ENCODE data around the gene TRIM62. TPM values are rescaled to one million over a fixed set of nuclear protein-coding genes. Genes with fewer than 3 reads are reported as not detected.

TRIM62 gene
- polyA plus RNA-seq, 2 of the 4 experiments (the other 2 are of a cell fraction): 0.79 to 1.5 TPM

DNA sequence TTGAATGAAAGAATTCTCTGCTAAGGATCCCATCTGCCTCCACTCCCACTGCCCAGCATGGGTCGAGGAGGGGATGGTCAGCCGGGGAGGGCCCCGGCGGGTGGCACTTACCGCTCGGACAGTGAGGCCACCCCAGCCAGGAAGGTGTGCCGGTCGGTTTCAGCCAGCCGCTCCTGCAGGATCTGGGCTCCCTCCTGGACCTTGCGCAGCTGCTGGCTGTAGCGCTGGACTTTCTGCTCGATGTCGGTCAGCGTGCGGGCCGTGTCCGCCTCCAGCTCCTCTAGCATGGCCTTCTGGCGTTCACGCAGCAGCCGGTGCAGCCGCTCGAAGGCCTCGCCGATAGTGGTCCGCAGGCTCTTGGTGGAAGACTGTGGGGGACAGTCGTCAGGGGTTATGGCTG lies 22.3 kb downstream of the TRIM62 start:
- TF ChIP-seq POLR2A (IDR thresholded peaks at IDR 0.05; ENCODE audit: low read length) (no peak), POLR2AphosphoS2 (conservative IDR thresholded peaks at IDR 0.05; ENCODE audit: low read length) (no peak), MAZ (IDR thresholded peaks at IDR 0.05; ENCODE audit: borderline replicate concordance, low read depth, low read length) (no peak), SREBF2 (IDR thresholded peaks at IDR 0.05) (no peak), TFCP2L1 (CRISPR knock-in tag; IDR thresholded peaks at IDR 0.05) (no peak), NFE2L2 (conservative IDR thresholded peaks at IDR 0.05; ENCODE audit: low read length) (no peak), FOSB (CRISPR knock-in tag; IDR thresholded peaks at IDR 0.05) (no peak), HDAC2 (IDR thresholded peaks at IDR 0.05) (no peak), ZSCAN20 (CRISPR knock-in tag; IDR thresholded peaks at IDR 0.05) (no peak), NR3C1 (IDR thresholded peaks at IDR 0.05) (no peak), ZC3H11A (IDR thresholded peaks at IDR 0.05) (no peak)
- TF ChIP-seq, protein P1, sequence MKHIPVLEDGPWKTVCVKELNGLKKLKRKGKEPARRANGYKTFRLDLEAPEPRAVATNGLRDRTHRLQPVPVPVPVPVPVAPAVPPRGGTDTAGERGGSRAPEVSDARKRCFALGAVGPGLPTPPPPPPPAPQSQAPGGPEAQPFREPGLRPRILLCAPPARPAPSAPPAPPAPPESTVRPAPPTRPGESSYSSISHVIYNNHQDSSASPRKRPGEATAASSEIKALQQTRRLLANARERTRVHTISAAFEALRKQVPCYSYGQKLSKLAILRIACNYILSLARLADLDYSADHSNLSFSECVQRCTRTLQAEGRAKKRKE (CRISPR knock-in tag; IDR thresholded peaks at IDR 0.05; ENCODE audit: low read depth): no peak
- TF ChIP-seq, protein P2, sequence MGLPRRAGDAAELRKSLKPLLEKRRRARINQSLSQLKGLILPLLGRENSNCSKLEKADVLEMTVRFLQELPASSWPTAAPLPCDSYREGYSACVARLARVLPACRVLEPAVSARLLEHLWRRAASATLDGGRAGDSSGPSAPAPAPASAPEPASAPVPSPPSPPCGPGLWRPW (IDR thresholded peaks at IDR 0.05): no peak
- TF ChIP-seq, protein P3, sequence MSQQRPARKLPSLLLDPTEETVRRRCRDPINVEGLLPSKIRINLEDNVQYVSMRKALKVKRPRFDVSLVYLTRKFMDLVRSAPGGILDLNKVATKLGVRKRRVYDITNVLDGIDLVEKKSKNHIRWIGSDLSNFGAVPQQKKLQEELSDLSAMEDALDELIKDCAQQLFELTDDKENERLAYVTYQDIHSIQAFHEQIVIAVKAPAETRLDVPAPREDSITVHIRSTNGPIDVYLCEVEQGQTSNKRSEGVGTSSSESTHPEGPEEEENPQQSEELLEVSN (IDR thresholded peaks at IDR 0.05; ENCODE audit: borderline replicate concordance, low read depth): no peak
- DNase-seq (ENCODE audit: low read depth in 1 of 2, low spot score in 1 of 2) (no peak), FAIRE-seq (no peak), ATAC-seq (no peak)
- no peak overlapping the region for H3K4me2 ChIP-seq
- ChIA-PET CTCF (interaction anchor here (0.8 to 1.2 kb wide), 2 partner anchors 8 to 32 kb away, joined by 4 read pairs; no protein-coding TSS in a partner anchor), POLR2A (no interaction called here)
- H3K9me3 ChIP-seq: no peaks in the 10 kb centered on the region
- no peak overlapping the region for H3K27ac ChIP-seq
- WGBS (ENCODE audit: missing lambda C conversion rate): no CpG with 5 or more reads among the region's 26 CpGs
- H3K4me1 ChIP-seq: no peaks in the 10 kb centered on the region
- no peak overlapping the region for H3K4me3 ChIP-seq

DNA sequence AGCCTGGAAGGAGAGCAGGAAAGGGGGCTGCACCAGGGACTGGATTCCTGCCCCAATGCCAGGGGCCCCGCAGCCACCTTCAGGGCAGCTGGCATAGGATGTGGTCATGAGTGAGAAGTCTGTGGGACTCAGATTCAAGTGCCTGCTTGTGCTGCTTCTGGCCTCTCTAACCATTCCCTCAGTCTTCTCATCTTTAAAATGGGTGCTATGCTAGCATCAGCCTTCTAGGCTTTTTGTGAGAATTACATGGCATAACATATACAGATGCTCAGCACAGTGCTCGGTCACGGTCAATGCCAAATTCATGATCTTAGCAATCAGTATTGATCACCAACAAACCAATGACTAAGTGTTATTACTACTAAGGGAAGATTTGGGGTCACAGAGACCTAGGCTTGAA lies 23.5 kb downstream of the TRIM62 start:
- Histone ChIP-seq H3K9me3 (no peaks in the 10 kb centered on the region), H3K27ac (no peak overlapping the region), H3K4me2 (no peak overlapping the region), H3K4me1 (no peaks in the 10 kb centered on the region), H3K4me3 (no peak overlapping the region)
- FAIRE-seq (no peak), ATAC-seq (no peak), DNase-seq (ENCODE audit: low read depth in 1 of 2, low spot score in 1 of 2) (no peak)
- TF ChIP-seq NR3C1 (IDR thresholded peaks at IDR 0.05) (no peak), PHF8 (IDR thresholded peaks at IDR 0.05; ENCODE audit: borderline replicate concordance, low read depth) (no peak), TP53 (CRISPR knock-in tag; IDR thresholded peaks at IDR 0.05) (no peak), EHF (CRISPR knock-in tag; IDR thresholded peaks at IDR 0.05) (no peak), ZSCAN20 (CRISPR knock-in tag; IDR thresholded peaks at IDR 0.05) (no peak), SMC3 (IDR thresholded peaks at IDR 0.05) (no peak), MAFK (IDR thresholded peaks at IDR 0.05; ENCODE audit: partially characterized antibody) (no peak), CBX2 (IDR thresholded peaks at IDR 0.05; ENCODE audit: borderline replicate concordance, low read depth) (no peak), CBX8 (IDR thresholded peaks at IDR 0.05) (no peak)
- TF ChIP-seq, protein P4, sequence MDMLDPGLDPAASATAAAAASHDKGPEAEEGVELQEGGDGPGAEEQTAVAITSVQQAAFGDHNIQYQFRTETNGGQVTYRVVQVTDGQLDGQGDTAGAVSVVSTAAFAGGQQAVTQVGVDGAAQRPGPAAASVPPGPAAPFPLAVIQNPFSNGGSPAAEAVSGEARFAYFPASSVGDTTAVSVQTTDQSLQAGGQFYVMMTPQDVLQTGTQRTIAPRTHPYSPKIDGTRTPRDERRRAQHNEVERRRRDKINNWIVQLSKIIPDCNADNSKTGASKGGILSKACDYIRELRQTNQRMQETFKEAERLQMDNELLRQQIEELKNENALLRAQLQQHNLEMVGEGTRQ (IDR thresholded peaks at IDR 0.05): no peak
- TF ChIP-seq, protein P5, sequence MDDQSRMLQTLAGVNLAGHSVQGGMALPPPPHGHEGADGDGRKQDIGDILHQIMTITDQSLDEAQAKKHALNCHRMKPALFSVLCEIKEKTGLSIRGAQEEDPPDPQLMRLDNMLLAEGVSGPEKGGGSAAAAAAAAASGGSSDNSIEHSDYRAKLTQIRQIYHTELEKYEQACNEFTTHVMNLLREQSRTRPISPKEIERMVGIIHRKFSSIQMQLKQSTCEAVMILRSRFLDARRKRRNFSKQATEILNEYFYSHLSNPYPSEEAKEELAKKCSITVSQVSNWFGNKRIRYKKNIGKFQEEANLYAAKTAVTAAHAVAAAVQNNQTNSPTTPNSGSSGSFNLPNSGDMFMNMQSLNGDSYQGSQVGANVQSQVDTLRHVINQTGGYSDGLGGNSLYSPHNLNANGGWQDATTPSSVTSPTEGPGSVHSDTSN (IDR thresholded peaks at IDR 0.05): no peak
- TF ChIP-seq, protein P3 (IDR thresholded peaks at IDR 0.05; ENCODE audit: borderline replicate concordance, low read depth): no peak
- TF ChIP-seq, protein P2 (IDR thresholded peaks at IDR 0.05): no peak
- 96% methylated on average over 3 of the region's 3 CpGs for WGBS (ENCODE audit: missing lambda C conversion rate)
- ChIA-PET POLR2A (no interaction called here), CTCF (interaction anchor here (0.7 to 1.1 kb wide), 2 partner anchors 31 to 64 kb away, joined by 3 read pairs; no protein-coding TSS in a partner anchor)

Data from A549 (cell line).